HG03575 (cell line): Measurements from ENCODE around the gene PRR30.

Source experiments
- ATAC-seq: cut with Tn5 transposase; IDR thresholded peaks from one replicate; pipeline ENCODE4 v1.9.1; 2021; ENCODE audit not compliant: unreplicated experiment, insufficient number of reproducible peaks, low FRiP score; ENCODE audit errors: extremely low read depth

The PRR30 gene

DNA sequence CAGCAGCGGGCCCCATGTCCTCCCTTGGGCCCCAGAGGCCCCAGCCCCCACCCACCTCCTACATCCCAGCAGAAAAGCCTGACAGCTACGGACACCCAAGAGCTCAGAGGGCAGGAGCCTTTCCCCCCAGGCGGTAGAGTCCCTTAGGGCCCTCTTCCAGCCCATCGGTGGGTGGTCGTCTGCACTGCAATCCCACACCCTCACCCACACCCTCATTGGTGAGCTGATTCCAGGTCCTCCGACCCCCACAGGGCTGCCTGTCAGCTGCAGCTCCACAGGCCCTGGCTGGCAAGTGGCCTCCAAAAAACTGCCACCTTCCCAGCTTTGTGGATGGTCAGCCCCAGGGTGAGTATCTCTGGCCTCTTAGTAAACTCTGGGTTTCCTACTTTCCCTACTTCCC is 20.1 kb upstream of the PRR30 start:
- no peak for ATAC-seq

- no peak for ATAC-seq
Measured at GRCh38 chr2:27158468-27158867, 19.3 kb upstream of the PRR30 start.

DNA sequence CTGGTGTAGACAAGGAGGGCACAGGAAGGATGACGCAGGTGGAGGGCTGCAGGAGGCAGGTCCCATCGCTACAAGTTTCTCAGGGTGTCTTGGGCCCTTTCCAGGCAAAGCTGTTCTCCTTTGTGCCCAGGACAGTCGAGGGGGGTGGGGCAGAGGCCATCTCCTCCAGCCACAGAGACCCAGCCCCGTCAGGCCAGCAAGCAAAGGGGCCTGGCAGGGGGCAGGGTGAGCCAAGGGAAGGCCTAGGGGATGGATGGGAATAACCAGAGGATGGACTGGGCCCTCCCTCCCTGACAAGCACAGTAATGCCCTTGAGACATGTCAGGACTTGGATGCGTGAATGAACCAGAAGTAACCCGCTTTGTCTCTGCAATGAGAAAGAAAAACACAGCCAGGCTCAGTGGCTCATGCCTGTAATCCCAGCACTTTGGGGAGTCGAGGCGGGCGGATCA is 15.9 kb upstream of the PRR30 start:
- ATAC-seq = no peak

DNA sequence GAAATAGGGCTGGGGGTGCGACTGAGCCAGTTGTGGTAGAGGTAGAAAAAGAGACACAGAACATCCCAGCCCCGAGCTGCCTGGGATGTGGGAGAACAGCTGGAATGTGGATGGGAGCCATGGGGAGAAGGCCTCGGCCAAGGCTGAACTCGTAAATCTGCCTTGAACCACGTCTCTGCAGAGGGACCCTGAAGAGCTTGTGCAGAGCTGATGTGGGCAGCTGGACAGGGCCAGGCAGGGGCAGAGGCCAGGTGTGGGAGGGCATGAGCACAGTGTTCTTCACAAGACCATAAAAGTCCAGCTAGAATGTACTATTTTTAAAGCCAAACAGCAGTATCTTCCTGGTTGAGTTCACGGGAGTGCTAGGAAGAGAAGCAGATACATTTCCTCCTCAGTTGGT is 15.3 kb upstream of the PRR30 start:
- no peak for ATAC-seq

GRCh38 chr2:27152796-27153464 is 13.7 kb upstream of the PRR30 start:
- no peak for ATAC-seq

DNA sequence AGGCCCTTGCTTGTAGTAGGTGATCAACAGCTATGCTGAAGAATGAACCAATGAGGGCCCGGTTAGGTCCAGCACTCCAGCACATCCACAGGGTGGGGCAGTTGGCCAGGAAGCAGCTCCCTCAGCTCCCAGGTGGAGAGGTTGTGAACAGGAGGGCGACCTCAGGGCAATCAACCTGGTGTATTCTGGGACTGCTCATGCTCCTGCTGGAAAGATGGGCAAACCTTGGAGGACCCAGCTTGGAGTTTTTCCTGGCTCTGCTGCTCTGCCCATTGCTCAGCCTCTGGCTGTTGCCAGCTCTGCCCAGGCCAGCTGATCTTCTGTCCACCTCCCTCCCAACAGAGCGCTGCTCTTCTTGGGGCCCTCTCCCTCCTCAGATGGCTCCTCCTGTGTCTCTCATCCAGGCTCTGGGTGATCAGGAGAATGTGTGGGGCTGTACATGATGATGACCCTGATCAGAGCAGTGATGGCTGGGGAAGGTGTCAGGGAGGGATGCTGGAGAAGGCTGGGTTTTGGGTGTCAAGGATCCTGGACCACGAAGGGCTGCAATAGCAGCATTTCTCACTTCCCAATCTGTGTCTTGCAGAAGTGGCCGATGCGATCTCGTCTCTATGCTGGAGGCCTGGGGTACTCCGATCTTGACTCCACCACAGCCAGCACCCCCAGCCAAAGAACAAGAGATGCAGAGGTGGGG is 13.0 kb upstream of the PRR30 start:
- ATAC-seq = no peak

- no peak for ATAC-seq
Measured at GRCh38 chr2:27150639-27151230, 11.5 kb upstream of the PRR30 start.

GRCh38 chr2:27149570-27150405 is 10.6 kb upstream of the PRR30 start:
- no peak for ATAC-seq

GRCh38 chr2:27148801-27149439 is 9.7 kb upstream of the PRR30 start, which contains the start of gene TCF23:
TCF23 (plus strand) TSS chr2:27149004; CDS start chr2:27149134, 130 bp downstream.
- ATAC-seq = no peak

DNA sequence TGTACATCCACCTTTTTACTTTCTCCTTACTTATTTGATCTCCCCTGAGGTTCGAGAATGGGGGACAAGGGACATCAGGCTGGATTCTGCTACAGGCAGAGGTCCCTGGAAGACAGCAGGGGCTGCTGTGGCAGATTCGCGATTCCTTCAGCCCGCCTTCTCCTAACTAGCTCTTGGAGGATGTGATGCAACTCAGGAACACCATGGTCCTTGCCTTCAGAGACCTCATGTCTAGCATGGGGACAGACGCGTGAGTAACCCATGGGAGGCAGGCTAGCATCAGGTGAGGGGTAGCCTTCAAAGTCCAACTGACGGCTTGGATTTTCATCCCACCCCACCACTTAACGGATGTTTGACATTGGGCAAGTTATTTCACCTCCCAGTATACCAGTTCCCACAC is 8.7 kb upstream of the PRR30 start:
- ATAC-seq = no peak

GRCh38 chr2:27145682-27146081 is 6.5 kb upstream of the PRR30 start:
- no peak for ATAC-seq

DNA sequence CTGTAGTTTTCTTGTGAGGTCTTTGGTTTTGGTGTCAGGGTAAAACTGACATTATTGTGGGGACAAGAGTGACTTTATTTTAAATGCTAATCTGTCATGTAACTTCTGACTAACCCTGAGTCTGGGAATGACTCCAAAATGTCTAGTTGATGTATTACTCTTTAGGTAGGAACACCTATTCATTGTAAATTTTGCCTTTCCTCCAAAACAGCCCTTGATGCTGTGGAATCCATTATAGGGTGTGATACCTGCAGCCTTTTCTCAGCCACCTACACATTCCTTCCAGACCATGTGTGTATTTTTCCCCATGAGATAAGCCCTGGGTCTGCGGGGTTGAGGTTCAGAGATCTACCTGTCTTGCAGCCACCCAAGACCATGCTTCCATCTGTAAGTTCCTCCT is 4.1 kb upstream of the PRR30 start:
- no peak for ATAC-seq

DNA sequence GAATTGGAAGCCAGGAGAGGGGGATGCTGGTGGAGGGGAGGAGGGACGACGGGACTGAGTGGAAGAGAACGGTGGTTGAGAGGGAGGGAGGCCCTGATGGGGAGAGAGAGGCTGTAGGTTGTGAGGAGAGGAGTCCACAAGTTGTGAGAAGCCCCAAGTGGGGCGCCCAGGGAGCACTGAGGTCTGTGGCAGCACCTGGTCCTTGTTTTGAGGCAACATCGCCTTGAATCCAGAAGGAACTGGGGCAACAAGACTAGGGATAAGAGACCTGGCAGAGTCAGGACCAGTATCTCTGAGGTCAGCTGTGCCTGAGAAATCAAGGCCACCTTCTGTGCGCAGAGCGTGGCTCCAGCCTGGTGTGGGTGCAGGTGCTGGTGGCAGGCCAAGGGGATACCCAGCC is 1.1 kb downstream of the PRR30 start:
- no peak for ATAC-seq

- ATAC-seq = no peak
Measured at GRCh38 chr2:27137322-27137935, 1.8 kb downstream of the PRR30 start.

DNA sequence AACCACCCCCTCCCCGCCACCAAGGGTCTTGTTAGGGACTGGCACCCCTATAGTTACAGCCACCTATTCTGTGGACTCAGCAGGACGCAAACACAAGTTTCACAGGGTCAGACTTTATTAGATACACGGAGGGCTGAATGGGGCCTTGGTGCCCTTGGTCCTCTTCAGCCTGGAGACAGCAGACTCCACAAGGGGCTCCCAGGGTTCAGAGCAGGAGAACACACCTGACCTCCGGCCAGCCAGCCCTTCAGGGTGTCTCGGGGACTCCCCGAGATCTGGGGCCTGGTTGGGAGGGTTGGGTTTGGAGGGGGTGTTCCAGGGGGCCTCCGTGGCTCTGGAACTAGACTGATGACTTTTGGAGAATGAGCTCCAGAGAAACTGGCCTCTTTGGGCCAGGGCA is 2.5 kb downstream of the PRR30 start:
- no peak for ATAC-seq

DNA sequence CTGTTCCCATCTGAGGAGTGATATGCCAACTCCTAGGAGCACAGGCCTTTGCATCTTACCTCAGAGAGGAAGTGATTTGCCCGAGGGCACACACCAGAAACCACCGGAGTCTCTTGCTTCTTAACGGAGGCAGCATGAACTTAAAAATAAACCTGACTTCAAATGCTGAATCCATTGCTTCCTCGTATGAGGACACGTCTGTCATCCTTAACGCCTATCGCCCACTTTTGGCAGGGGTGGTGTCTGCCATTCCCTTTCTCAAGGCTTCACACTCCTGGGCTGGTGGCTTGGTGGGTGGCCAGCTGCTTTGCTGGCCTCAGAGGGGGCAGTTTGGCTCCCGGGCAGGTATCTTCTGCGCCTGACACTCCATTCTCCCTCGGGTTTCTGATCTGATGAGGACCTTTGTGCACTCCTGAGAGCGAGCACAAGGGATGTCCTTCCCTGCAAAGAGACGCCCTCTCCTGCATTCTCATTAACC is 3.7 kb downstream of the PRR30 start:
- no peak for ATAC-seq

DNA sequence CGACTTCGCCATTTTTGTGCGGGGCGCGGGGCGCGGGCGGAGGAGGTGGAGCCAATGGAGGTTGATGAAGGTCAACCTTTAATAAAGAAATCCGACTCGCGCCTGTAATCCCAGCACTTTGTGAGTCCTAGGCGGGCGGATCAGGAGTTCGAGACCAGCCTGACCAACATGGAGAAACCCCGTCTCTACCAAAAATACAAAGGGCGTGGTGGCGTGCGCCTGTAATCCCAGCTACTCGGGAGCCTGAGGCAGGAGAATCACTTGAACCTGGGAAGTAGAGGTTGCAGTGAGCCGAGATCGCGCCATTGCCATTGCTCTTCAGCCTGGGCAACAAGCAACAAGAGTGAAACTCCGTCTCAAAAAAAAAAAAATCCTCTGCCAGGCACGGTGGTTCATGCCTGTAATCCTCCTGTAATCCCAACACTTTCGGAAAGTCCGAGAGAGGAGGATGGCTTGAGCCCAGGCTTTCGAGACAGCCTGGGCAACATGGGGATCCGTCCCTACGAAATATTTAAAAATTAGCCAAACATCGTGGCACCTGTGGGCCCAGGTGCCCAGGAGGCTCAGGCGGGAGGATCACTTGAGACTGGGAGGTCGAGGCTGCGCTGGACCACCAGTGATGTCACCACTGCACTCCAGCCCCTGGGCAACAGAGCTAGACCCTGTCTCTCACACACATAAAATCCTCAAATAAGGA is 4.3 kb downstream of the PRR30 start:
- no peak for ATAC-seq
